Skin of body (tissue), 3 donors: ENCODE measurements around the gene ARL17A. TPM values are rescaled to one million over a fixed set of nuclear protein-coding genes. Genes with fewer than 3 reads are reported as not detected.
"Not testable (repeated sequence)": the region's sequence is repeated elsewhere in the genome, so short reads cannot be mapped to it uniquely, and the experiment has no call there.

Experiments used
- DNase-seq: peaks from one replicate; lab custom pipeline; 2025; lab: John Stamatoyannopoulos, UW
- small RNA-seq: library from RNA; depleted of rRNA; stranded (forward); fragments of <200 nt; gene quantifications from one replicate; pipeline ENCODE3, GENCODE V24; 2014; ENCODE audit warnings: low replicate concordance
- total RNA-seq: library from RNA; depleted of rRNA; stranded (reverse); fragments of >200 nt; gene quantifications from one replicate; pipeline ENCODE4 v1.2.3, GENCODE V29; 2014

ARL17A gene
- total RNA-seq, 1 donor from 2014 or later = 7.9 TPM

- not testable (repeated sequence) for DNase-seq
These were observed 20.3 kb downstream of the ARL17A start for GRCh38 chr17:46559155-46559554.

- DNase-seq = not testable (repeated sequence)
These were observed 30.9 kb downstream of the ARL17A start for GRCh38 chr17:46548607-46549006.

GRCh38 chr17:46534716-46535115 is 44.8 kb downstream of the ARL17A start:
- DNase-seq = not testable (repeated sequence)

GRCh38 chr17:46512168-46512567 is 67.3 kb downstream of the ARL17A start, which contains the start of gene LRRC37A2:
Gene LRRC37A2, plus strand, starts transcription at chr17:46512468. Its CDS starts 245 bp downstream, at chr17:46512713.
- DNase-seq = not testable (repeated sequence)

- DNase-seq = not testable (repeated sequence)
These were observed 73.6 kb downstream of the ARL17A start for GRCh38 chr17:46505896-46506295.

GRCh38 chr17:46499437-46500139 is 79.9 kb downstream of the ARL17A start:
- DNase-seq = not testable (repeated sequence)

GRCh38 chr17:46492021-46492420 is 87.5 kb downstream of the ARL17A start:
- DNase-seq = not testable (repeated sequence)

- DNase-seq = not testable (repeated sequence)
These were observed 98.2 kb downstream of the ARL17A start for GRCh38 chr17:46481310-46481709.

GRCh38 chr17:46478823-46479222 is 100.7 kb downstream of the ARL17A start:
- not testable (repeated sequence) for DNase-seq

GRCh38 chr17:46475583-46475982 is 103.9 kb downstream of the ARL17A start:
- not testable (repeated sequence) for DNase-seq

- not testable (repeated sequence) for DNase-seq
These were observed 105.0 kb downstream of the ARL17A start for GRCh38 chr17:46474489-46474888.

- not testable (repeated sequence) for DNase-seq
These were observed 111.9 kb downstream of the ARL17A start for GRCh38 chr17:46467618-46468017.

Small RNA genes within 50 kb of the gene (small RNA-seq; reads per million reads assigned to genes)
- not detected for gene RN7SL199P

Other genes with a start within 250 kb of the ARL17A start
- gene ARL17B, start 217.9 kb downstream of the ARL17A start, total RNA-seq = 15.2 TPM
- 6.6 TPM for gene LRRC37A2, start 67.2 kb downstream of the ARL17A start, total RNA-seq
- 26.4 TPM for gene NSF, start 11.0 kb upstream of the ARL17A start, total RNA-seq
- 10.5 TPM for gene WNT3, start 239.0 kb upstream of the ARL17A start, total RNA-seq